TTC549 (cell line): Measurements from ENCODE around the gene TTC39C.
"Not testable (repeated sequence)": the region's sequence is repeated elsewhere in the genome, so short reads cannot be mapped to it uniquely, and the experiment has no call there.

ENCODE experiments used
- FAIRE-seq: peaks from 2 replicates; lab custom pipeline; 2012; peaks lifted over from hg19 to GRCh38; lab: Jason Lieb, UNC

TTC39C gene

DNA sequence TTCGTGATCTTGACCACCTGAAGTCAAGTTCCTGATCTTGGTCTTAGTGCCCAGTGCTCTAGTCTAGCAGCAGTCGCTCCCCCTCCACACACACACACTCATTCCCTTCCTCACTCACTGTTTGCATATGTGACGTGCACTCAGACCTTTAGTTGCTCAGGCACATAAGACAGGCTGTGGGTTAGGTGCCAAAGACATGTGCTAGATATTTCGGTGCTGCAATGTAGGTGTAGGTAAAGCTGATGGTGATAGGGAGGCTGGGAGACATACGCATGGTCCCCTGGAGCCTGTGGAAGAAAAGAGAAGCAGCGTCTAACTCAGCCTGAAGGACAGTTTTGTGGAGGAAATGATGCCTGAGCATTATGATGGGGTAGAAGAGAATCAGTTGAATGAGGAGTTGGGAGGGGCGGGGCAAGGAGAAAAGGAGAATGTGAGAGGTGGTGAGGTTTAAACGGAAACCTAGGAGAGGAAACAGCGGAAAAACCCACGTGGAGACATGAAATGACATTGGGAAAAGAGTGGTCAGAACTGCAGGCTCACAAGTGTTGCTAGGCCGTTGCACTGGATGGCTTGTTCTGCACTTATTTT lies 3.8 kb downstream of the TTC39C start:
- FAIRE-seq = no peak

DNA sequence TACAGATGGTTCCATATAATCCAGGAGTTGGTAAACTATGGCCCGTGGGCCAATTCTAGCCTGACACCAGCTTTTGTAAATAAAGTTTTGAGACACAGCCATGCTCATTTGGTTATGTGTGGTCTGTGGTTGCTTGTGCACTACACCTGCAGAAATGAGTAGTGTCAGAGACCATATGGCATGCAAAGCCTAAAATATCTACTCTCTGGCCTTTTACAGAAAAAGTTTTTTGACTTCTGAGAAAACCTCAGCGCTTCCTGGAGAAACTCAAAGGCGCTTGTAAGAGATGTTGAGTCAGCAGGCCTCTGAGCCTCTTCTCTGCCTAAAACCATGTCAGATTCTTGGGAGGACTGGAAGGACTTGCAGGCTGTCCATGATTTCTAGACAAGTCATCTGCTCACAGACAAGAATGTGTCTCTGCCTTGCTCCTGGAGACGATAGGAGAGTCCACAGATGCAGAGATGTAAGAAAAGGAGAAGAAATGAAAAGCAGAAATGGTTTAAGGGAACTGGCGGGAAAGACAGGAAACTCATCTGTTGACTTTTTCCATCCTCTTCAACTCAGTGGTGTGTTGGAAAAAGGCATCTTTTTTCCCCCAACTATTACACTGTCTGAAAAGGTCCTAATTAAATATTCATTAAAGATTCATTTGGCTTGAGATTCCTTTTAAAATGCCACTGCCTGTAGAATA lies 5.2 kb downstream of the TTC39C start:
- FAIRE-seq = no peak

DNA sequence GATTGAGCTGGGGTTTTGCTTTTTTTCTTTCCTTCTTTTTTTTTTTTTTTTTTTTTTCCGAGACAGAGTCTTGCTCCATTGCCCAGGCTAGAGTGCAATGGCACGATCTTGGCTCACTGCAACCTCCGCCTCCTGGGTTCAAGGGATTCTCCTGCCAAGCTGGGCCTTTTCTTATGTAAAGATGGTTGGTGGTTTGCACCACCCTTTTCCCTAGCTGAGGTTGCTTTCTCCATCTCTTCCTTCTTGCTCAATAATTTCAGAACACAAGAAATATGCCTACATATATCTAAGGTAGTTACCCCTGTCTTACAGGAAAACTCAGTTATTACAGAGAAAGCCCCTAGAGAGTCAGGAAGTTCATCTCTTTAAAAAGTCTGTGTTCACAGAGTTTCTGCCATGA lies 7.0 kb downstream of the TTC39C start:
- FAIRE-seq = no peak

DNA sequence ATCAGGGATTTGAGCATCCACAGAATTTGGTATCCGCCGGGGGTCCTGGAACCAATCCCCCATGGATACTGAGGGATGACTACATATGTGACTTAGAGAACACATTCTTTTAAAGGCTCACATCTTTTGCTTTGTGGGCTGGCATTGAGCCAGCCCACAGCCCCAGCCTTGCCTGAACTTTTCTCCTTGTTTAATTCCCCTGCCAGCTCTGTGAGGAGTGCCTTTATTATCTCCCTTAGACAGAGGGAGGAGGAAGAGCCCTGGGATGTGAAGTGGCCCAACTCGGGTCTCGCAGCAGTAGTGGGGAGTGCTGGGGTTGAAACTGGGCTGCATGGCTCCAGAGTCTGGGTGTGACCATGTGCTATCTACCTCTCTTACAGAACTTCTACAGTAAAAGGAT lies 7.6 kb downstream of the TTC39C start:
- no peak for FAIRE-seq

DNA sequence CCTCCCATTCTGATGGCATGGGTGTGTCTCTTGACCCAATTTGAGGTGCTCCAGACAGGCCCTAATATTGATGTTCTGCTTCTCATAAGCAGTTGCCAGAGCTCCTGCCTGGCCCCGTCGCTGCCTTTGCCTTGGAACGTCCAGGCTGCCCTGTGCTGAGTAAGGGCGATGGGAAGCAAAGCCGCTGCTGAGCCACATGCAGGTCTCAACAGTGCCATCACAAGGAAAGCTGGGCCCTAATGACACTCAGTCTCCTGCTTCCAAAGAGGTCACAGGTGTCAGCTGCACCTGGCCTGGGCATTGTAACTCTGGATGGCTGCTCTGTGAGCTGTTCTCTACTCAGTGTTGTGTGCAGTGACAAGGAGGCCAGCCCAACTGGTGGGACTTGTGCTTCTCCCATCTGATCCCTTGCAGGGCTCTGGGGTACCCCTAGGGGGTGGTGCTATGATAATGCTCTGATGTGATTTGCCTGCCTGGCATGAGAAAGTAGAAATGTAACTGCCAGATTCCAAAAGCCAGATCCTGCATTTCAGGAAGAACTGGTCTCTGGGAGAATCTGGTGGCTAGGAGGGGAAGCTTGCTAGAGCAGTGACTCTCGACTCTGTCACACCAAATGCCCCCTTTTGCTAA lies 8.7 kb downstream of the TTC39C start:
- FAIRE-seq = no peak

DNA sequence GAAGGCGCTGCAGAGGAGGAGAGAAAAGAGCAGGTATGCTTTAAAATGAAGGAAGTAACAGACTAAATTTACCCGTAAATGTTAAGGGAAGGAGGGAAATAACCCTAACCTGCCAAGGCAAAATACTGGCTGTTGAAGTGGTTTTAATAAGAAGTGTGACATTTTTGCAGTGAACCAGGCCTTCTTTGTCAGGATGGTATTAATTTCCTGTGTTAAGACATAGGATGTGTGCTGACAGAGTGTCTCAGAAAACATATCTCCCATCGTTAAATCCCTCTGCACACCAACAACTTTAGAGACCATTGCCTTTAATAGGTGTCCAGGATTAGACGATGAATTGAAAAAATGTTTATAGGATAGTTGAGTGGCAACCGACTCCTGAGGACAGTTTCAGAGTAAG lies 9.9 kb downstream of the TTC39C start:
- FAIRE-seq = no peak

DNA sequence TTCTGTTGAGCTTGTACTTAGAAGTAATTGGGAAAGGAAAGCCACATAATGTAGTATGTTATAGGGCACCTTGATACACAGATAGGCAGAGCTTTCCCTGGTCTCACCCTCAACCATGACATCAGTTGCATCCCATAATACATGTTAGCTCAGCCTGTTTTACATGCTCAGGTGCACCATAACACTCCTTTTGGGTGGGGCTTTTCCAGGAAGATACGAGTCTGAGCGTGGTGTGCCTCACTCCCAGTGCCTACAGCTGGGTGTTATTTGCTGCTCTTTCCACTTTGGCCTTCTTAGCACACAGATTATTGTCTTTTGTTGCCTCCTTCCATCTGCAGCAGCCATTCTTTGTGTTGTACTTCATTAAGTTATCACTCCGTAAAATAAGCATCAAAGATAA lies 11.9 kb downstream of the TTC39C start:
- FAIRE-seq = no peak

DNA sequence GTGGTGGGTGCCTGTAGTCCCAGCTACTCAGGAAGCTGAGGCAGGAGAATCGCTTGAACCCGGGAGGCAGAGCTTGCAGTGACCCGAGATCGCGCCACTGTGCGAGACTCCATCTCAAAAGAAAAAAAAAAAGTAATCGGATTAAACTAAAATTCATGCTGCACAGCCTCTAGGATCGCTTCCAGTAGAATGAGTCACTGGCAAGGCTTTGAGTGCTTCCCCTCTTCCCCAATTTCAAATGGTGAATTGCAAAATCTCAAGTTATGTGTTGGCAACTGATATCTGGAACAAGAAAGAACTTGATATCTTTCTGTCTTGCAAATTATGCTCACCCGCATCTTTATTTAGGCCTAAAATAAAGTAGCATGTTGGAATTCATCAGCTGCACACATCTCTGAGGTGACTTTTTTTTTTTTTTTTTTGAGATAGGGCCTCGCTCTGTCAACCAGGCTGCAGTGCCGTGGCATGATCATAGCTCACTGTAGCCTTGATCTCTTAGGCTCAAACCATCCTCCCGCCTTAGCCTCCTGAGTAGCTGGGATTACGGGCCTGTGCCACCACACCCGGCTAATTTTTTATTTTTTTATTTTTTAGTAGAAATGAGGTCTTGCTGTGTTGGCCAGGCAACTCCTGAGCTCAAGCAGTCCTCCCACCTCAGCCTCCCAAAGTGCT lies 12.7 kb downstream of the TTC39C start:
- no peak for FAIRE-seq

DNA sequence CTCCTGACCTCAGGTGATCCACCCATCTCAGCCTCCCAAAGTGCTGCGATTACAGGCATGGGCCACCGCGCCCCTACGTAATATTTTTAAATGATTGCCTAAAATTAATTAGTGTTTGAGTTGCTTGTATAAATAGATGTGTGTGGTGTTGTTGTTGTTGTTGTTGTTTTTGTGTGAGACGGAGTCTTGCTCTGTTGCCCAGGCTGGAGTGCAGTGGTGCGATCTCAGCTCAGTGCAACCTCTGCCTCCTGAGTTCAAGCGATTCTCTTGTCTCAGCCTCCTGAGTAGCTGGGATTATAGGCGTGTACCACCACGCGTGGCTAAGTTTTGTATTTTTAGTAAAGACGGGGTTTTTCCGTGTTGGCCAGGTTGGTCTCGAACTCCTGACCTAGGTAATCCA lies 14.4 kb downstream of the TTC39C start:
- FAIRE-seq = not testable (repeated sequence)

DNA sequence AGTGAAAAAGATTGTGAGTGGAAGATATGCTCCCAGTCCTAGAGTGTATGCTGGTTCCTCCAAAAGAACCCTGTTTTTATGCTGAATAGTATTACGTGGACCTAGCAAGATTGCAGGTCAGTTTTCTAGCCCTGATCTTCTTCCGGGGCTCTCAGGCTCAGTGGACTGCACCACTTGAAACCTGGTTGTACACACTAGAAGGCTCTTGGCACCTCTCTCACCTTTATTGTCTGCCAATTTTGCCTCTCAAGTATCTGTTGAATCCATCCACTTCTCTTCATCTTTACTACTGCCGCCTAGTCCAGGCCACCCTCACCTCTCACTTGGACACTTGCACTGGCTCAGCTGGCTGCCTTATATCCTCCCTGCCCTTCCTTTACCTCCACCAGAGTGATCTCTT lies 16.8 kb downstream of the TTC39C start:
- no peak for FAIRE-seq

DNA sequence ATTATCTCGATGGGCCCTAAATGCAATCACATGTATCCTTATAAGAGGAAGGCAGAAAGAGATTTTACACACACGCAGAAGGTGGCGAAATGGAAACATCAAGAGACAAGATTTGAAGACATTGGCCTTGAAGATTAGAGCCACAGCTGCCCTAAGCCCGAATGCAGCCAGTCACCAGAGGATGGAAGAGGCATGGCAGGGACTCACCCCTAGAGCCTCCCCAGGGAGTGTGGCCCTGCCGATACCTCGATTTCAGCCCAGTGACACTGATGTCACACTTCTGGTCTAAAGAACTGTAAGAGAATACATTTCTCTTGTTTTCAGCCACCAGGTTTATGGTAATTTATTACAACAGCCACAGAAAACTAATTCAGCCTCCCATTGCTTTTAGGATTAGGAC lies 17.4 kb downstream of the TTC39C start:
- FAIRE-seq = no peak

DNA sequence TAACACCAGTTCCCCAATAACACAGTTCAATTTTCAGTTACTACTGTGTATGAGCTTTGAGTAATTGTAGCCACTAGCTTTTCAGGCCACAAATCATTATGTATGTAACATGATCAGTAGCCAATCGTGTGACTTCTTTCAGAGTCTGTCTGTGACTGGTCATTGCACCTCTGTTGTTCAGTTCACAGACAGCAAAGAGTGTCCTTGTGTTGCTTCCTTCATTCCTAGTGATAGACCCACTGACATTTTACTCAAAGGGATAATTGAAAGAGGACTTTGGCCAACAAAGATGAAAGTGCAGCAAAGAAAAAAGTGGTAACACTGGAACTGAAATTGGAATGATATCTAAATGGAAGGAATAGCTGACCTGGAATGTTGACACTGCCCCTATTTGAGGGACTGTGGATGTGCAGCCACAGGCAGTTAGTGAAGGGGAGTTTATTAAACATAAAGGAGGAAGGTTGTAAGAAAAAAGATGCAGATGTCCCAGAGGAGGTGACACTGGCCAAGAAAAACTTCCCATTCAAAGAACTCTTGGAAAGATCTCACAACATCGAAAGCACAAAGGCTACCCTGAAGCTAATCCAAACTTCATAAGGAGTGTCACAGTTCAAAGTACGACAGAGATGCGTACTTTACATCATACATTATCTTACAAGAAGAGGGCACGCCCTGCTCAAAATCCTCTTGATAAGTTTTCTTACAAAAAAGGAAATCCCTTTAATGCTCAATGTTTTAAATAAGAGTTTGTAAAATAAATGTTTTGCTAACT lies 19.3 kb downstream of the TTC39C start:
- FAIRE-seq = no peak

DNA sequence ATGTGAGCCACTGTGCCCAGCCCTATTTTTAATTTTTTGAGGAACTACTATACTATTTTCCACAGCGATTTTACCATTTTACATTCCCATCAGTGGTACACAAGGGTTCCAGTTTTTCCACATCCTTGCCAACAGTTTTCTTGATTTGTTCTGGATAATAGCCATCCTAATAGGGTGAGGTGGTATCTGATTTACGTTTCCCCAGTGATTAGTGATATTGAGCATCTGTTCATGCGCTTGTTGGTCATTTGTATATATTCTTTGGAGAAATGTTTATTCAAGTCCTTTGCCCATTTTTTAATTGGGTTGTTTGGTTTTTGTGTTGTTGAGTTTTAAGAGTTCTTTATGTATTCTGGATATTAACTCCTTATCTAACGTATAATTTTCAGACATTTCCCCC lies 20.8 kb downstream of the TTC39C start:
- no peak for FAIRE-seq

DNA sequence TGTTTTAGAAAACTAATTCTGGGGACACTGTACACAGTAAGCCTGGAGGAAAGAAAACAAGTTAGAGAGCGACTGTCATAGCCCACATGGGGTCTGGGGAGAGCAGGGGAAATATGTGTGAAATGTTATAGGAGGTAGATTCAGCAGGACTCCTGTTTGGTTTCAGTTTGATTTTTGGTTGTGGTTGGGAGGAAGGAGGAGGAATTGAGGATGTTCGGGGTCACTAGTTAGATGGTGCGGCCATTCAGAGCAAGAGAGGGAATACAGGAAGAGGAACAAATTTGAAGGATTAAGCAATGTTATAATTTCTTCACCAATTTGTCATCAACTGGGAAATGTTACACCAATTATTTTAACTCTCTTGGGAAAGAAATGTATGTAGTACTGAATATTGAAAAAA lies 25.1 kb downstream of the TTC39C start:
- FAIRE-seq = no peak

DNA sequence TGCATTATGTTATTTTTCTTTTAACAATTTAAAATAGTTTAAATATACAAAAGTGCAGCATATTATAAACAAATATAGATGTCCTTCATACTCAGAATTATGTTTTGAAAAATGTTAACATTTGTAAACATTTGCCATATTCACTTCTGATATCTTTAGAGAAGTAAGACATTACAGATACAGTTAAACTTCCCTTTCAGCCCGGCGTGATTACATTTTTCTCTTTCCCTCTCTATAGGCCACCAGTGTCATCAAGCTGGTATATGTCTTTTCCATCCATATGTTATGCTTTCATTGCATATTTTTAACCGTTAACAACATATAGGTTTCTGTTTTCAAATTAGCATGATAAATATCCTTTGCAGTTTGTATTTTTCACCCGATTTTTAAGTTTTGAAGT lies 27.1 kb downstream of the TTC39C start:
- FAIRE-seq = no peak

DNA sequence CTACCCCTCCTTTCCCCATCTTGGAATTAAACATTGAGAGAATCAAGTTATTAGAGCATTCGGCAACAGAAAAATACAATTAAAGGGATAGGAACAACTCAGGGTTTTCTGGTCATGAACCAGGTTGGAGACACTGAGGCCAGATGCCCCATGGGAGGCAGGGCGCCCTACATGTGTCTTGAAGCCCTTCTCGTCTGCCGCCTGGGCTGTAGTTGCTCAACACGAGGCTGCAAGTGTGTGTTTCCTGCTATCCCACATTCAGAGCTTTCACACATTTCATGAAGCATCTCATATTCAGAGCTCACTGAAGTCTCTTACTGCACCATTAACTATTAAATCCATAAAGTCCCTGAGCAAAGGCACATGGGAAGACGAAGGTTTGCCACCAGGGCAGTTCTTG lies 28.8 kb downstream of the TTC39C start:
- FAIRE-seq = no peak

DNA sequence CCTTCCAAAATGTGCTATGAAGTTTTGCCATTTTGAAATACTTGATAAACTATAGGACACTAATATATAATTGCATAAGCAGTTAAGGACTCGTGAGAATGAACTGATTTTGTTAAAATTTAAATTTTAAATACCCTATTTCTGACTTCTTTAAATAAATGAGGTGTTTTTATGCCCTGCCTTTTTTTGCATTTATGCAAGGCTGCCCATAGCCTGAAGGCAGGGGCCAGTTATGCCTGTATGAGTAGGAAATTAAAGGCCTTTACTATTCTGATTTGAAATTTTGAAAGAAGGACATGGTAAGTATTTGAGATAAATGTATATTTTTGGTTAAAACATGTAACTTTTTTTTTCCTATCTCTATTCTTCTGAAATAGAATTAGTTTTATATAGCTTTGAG lies 33.7 kb downstream of the TTC39C start:
- no peak for FAIRE-seq

DNA sequence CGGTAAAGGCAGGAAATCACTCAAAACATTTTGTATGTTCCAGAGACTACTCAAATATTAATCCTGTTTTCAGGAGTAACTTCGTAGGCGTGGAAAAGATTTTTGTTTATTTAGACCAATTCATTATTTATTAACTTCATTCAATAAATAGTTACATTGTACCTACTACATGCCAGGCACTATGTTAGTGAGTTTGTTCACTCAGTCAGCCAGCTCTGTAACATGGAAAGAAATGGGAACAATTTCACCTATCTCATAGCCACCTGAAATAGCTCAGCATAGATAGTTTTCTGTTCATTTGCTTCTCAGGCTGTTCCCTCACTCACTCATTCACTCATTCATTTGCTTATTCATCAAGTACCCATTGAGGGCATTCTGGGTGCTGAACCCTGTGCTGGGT lies 34.6 kb downstream of the TTC39C start:
- no peak for FAIRE-seq

DNA sequence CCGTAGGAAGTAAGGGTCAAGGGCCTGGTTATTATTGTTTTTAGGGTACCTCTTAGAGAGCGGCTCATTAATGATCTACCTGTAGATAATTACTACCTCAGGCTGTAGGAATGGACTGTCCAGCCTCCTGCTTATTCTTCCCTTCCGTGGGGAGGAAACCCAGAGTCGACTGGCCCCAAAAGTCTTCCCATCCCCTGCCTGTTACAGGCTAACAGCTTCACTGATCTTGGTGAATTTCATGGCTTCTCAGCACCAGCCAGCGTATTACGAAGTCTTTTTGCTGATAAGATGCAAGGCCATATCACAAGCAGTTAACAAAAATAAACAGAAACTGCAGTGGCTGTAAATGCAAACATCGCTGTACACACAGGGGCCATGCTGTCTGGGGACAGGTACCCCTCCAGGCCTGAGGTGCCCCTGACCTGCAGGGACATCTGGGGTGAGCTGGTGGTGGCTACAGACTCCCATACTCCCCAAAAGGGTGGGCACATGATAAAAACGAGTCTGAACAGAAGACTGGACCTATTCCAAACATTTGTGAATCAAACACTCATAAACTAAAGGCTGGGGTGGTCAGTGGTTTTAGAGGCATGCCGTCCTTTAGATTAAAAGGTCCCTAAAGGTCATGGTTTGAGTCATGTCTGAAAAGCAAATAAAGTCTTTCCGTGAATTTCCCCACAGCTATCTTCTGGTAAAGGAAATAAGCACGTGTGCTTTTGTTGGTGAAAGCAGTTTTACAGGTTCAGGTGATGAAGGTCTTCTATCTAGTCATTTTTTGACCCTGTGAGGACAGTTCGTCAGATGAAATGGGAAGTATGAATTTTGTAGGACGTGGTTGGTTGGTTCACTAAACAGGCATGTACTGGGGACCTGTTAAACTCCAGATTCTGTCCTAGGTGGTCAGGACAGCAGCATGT lies 36.7 kb downstream of the TTC39C start:
- no peak for FAIRE-seq

DNA sequence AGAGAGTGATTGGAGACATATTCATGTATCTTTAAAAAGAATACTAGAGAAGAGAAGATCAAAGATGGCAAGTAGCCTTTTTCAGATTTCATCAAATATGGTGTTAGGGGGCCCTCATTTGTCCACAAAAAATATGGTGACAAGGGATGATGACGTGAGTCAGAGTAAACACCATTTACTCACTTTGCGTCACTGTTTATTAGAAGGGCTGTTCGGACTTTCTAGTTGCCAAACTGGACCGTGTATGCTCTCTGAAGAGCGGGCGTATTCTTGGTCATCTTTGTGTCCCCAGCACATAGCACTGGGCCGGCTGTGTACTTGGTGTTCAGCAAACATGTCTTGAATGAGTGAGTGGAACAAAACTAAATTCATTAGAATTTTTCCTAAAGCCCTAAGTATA lies 37.5 kb downstream of the TTC39C start:
- FAIRE-seq = no peak

DNA sequence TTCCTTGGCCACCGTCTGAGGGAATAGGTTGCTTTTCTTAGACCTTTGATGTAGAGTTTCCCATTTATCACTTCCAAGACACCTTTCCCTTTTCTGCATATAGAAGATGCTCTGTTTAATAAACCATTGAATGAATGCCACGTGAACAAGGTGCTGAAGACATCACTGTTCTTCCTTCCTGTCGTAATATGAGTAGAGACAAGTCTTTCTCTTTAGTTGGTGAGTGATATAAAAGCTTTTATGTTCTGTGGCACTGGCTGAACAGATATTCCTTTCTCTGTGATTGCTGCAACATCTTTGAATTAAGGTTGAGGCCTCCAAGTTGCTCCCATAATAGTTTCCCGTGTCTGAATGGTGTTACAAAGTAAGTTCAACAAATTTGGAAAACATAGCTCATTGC lies 38.7 kb downstream of the TTC39C start:
- no peak for FAIRE-seq

DNA sequence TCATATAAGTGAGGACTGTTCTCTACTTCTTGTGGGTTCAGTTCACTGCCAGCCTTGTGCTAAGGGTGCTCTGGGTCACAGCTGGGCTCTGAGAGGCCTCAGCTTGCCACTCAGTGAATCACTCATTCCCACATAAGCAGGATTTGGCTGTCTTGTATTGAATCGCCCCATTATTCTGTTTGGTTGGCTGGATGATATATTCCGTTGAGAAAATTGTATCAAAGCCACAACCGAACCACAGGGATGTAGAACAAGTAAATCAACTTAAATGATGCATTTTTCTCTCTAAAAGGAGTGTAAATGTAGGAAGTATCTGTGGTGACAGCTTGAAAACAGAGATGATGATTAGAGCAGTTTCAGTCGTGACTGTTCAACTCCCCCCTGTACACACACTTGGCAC lies 39.6 kb downstream of the TTC39C start:
- no peak for FAIRE-seq
